ENCODE measurements around the gene ABCA2. TPM values are rescaled to one million over a fixed set of nuclear protein-coding genes. Genes with fewer than 3 reads are reported as not detected.

Gene ABCA2
- total and polyA plus RNA-seq, 9 of the 15 experiments (the other 6 are each of a cell fraction or from before 2014, with no cell fraction given) = 0.69 to 16.3 (median 6.1) TPM; not detected in 2

DNA sequence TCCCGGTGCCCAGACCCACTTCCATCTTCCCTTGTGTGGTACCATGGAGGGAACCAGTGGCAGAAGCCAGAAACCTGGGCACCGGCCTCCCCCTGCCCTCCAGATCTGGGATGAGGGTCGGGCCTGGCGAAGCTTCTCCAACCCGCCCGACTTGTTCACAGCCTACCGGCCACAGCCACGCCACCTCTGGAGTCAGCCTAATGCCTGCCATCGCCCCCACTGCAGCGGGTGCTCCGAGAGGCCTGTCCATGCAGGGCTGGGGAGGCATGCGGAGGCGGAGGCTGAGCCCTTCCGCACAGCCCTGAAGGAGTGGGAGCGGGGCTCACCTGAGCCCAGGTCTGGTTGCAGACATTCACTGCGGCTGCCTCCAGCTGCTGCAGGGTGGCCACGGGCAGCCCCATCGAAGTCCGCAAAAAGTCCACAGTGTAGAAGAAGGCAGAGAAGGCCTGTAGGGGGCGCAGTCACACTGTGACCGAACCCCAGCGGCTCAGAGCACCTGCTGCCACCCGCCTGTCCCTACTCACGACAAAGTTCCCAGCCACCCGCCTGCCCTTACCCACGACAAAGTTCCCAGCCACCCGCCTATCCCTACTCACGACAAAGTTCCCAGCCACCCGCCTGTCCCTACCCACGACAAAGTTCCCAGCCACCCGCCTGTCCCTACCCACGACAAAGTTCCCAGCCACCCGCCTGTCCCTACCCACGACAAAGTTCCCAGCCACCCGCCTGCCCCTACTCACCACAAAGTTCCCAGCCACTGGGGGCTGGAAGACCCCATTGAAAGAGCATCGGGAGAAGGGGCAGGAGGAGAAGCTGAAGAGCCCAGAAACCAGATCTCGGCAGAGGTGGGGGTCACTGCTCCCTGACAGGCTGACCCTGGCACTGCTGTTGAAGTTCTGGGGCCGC lies 21.8 kb upstream of the ABCA2 start:
- Histone ChIP-seq H3K79me2 (ENCODE audit: control insufficient read depth, insufficient read depth, low read length) (no peaks in the 10 kb centered on the region), H3K9ac (ENCODE audit: insufficient read depth in 1 of 2, low read depth in 2 of 2, low read length in 2 of 2) (0 out of 4 replicates have a peak overlapping the region, but pooled peaks of 1 of the 2 experiments have one; percentile 45), H3K9me1 (ENCODE audit: control insufficient read depth, insufficient read depth, low read length) (peaks cover 2% of the 10 kb centered on the region), H4K20me1 (replicated peaks; ENCODE audit: control insufficient read depth, insufficient read depth, low read length) (peaks cover 34% of the 10 kb centered on the region), H3K4me2 (ENCODE audit: insufficient read depth, low read length) (no peak overlapping the region), H3K27ac (ENCODE audit: extremely low read depth, low read depth, low read length) (no peak overlapping the region), H2AFZ (ENCODE audit: low read depth, low read length) (no peak overlapping the region), H3K9me3 (replicated peaks; ENCODE audit: control insufficient read depth, insufficient read depth, low read depth, low read length) (no peaks in the 10 kb centered on the region), H3K27me3 (ENCODE audit: control insufficient read depth in 2 of 2, insufficient read depth in 2 of 2, low read length in 2 of 2) (peaks cover 1 to 24% of the 10 kb centered on the region in 2 experiments; a peak in 4 of 5 replicates), H3K4me1 (replicated peaks in 1 of 2; ENCODE audit: control insufficient read depth in 2 of 2, insufficient read depth in 2 of 2, low read length in 2 of 2) (peaks cover 2 to 76% of the 10 kb centered on the region in 2 experiments; a peak in 3 of 5 replicates), H3K4me3 (no peak overlapping the region), H3K36me3 (ENCODE audit: control insufficient read depth, insufficient read depth, low read length) (no peaks in the 10 kb centered on the region)
- BruUV-seq (replicated peaks) = no TSS peak
- in situ Hi-C loops (cut with MboI) (no loop called here), intact Hi-C loops (cut with micrococcal nuclease) (loop anchor here (2.0 to 5.0 kb wide), 2 partner anchors 68 to 177 kb away; partner anchors contain the start of gene RNF224)
- ChIA-PET CTCF (ENCODE audit: low intra/inter-chr PET ratio) (interaction anchor here (0.6 to 1.6 kb wide), 4 partner anchors 17 to 187 kb away, joined by 3 to 6 read pairs (median 4); partner anchors contain the start of genes ANAPC2 and SSNA1), POLR2A (interaction anchor here (0.6 to 1.8 kb wide), 3 partner anchors 190 to 404 kb away, joined by 3 to 4 read pairs (median 4); no protein-coding TSS in a partner anchor)
- ATAC-seq = peak; percentile 84
- DNase-seq (ENCODE audit: extremely low read depth in 1 of 4, low spot score in 3 of 4) = peak; percentile 73 to 85 (median 77)
- FAIRE-seq = peak; percentile 83
- WGBS (ENCODE audit: insufficient coverage, low coverage, missing lambda C conversion rate) = 10% methylated on average over 34 of the region's 38 CpGs
- no peak for TF ChIP-seq CXXC5 (CRISPR knock-in tag; IDR thresholded peaks at IDR 0.05)
- TF ChIP-seq, protein P1, sequence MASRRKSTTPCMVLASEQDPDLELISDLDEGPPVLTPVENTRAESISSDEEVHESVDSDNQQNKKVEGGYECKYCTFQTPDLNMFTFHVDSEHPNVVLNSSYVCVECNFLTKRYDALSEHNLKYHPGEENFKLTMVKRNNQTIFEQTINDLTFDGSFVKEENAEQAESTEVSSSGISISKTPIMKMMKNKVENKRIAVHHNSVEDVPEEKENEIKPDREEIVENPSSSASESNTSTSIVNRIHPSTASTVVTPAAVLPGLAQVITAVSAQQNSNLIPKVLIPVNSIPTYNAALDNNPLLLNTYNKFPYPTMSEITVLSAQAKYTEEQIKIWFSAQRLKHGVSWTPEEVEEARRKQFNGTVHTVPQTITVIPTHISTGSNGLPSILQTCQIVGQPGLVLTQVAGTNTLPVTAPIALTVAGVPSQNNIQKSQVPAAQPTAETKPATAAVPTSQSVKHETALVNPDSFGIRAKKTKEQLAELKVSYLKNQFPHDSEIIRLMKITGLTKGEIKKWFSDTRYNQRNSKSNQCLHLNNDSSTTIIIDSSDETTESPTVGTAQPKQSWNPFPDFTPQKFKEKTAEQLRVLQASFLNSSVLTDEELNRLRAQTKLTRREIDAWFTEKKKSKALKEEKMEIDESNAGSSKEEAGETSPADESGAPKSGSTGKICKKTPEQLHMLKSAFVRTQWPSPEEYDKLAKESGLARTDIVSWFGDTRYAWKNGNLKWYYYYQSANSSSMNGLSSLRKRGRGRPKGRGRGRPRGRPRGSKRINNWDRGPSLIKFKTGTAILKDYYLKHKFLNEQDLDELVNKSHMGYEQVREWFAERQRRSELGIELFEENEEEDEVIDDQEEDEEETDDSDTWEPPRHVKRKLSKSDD (conservative IDR thresholded peaks at IDR 0.05; ENCODE audit: low read length) = no peak
- TF ChIP-seq MYC (IDR thresholded peaks at IDR 0.05; ENCODE audit: low read depth, low read length) = 0 out of 2 replicates have a peak, but pooled peaks have one; percentile 11
- no peak for TF ChIP-seq MYC (CRISPR knock-in tag; IDR thresholded peaks at IDR 0.05; ENCODE audit: borderline replicate concordance, low read depth)
- TF ChIP-seq, protein P2, sequence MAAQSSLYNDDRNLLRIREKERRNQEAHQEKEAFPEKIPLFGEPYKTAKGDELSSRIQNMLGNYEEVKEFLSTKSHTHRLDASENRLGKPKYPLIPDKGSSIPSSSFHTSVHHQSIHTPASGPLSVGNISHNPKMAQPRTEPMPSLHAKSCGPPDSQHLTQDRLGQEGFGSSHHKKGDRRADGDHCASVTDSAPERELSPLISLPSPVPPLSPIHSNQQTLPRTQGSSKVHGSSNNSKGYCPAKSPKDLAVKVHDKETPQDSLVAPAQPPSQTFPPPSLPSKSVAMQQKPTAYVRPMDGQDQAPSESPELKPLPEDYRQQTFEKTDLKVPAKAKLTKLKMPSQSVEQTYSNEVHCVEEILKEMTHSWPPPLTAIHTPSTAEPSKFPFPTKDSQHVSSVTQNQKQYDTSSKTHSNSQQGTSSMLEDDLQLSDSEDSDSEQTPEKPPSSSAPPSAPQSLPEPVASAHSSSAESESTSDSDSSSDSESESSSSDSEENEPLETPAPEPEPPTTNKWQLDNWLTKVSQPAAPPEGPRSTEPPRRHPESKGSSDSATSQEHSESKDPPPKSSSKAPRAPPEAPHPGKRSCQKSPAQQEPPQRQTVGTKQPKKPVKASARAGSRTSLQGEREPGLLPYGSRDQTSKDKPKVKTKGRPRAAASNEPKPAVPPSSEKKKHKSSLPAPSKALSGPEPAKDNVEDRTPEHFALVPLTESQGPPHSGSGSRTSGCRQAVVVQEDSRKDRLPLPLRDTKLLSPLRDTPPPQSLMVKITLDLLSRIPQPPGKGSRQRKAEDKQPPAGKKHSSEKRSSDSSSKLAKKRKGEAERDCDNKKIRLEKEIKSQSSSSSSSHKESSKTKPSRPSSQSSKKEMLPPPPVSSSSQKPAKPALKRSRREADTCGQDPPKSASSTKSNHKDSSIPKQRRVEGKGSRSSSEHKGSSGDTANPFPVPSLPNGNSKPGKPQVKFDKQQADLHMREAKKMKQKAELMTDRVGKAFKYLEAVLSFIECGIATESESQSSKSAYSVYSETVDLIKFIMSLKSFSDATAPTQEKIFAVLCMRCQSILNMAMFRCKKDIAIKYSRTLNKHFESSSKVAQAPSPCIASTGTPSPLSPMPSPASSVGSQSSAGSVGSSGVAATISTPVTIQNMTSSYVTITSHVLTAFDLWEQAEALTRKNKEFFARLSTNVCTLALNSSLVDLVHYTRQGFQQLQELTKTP (IDR thresholded peaks at IDR 0.05; ENCODE audit: low read depth in 1 of 2, partially characterized antibody in 2 of 2) = no peak
- TF ChIP-seq RBM14 (IDR thresholded peaks at IDR 0.05; ENCODE audit: borderline replicate concordance, insufficient read depth, low read depth, low read length) = no peak
- TF ChIP-seq CREM (IDR thresholded peaks at IDR 0.05; ENCODE audit: low read depth) = peak; percentile 23; the same call in 1 of the 2 replicates
- no peak for TF ChIP-seq HDAC8 (tag; IDR thresholded peaks at IDR 0.05)
- peak; percentile 24 for TF ChIP-seq HMGN3 (IDR thresholded peaks at IDR 0.05; ENCODE audit: borderline replicate concordance, extremely low read depth, insufficient read length, low read depth, low read length)
- TF ChIP-seq, protein P3, sequence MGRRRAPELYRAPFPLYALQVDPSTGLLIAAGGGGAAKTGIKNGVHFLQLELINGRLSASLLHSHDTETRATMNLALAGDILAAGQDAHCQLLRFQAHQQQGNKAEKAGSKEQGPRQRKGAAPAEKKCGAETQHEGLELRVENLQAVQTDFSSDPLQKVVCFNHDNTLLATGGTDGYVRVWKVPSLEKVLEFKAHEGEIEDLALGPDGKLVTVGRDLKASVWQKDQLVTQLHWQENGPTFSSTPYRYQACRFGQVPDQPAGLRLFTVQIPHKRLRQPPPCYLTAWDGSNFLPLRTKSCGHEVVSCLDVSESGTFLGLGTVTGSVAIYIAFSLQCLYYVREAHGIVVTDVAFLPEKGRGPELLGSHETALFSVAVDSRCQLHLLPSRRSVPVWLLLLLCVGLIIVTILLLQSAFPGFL (CRISPR knock-in tag; IDR thresholded peaks at IDR 0.05) = no peak
